HUES6 (cell line): Measurements from ENCODE around the gene IL4R.

ENCODE experiments used
- H3K27ac ChIP-seq: 2 replicates; pipeline ENCODE4 v1.7.0; 2013; ENCODE audit warnings: low read depth, mild to moderate bottlenecking, low read length, inconsistent platforms
- H3K27me3 ChIP-seq: 2 replicates; pipeline ENCODE4 v1.6.1; 2013; ENCODE audit warnings: low read length; ENCODE audit not compliant: control insufficient read depth, insufficient read depth
- H3K36me3 ChIP-seq: 2 replicates; pipeline ENCODE4 v1.6.1; 2013; ENCODE audit warnings: low read length; ENCODE audit not compliant: control insufficient read depth, insufficient read depth
- H3K4me1 ChIP-seq: 2 replicates; pipeline ENCODE4 v1.6.1; 2013; ENCODE audit warnings: low read length; ENCODE audit not compliant: control insufficient read depth, insufficient read depth
- H3K4me3 ChIP-seq: 2 replicates; pipeline ENCODE4 v1.5.1; 2013; ENCODE audit warnings: low read depth, low read length
- H3K9ac ChIP-seq: one replicate; pipeline ENCODE4 v1.6.1; 2013; ENCODE audit warnings: mild to moderate bottlenecking, low read length
- H3K9me3 ChIP-seq: 2 replicates; pipeline ENCODE4 v1.6.1; 2013; ENCODE audit warnings: low read depth, low read length; ENCODE audit not compliant: control insufficient read depth, insufficient read depth

The IL4R gene

DNA sequence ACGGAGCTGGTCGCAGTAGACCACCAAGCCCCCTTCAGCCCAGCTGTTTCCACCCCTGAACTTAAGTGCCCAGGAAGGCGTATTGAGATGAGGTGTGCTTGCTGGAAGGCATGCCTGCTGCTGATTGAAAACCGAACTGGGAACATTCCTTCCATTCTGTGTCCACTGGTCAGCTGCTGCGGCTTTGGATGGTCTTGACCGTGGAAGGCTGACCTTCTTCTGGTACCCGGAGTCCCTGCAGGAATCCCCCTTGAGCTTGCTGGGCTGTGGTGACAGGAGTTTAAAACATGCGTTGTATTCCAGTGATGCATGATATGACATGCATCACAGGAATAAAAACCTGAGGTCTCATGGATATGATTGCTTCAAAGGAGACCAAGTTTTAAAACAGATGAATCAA, 31.4 kb downstream of the IL4R start:
- Histone ChIP-seq H3K4me1 (no peaks in the 10 kb centered on the region; the same call in 1 of the 2 replicates), H3K27me3 (no peaks in the 10 kb centered on the region), H3K9me3 (no peaks in the 10 kb centered on the region), H3K4me3 (no peak overlapping the region), H3K36me3 (peaks cover 63% of the 10 kb centered on the region), H3K9ac (no peak overlapping the region), H3K27ac (no peak overlapping the region)

DNA sequence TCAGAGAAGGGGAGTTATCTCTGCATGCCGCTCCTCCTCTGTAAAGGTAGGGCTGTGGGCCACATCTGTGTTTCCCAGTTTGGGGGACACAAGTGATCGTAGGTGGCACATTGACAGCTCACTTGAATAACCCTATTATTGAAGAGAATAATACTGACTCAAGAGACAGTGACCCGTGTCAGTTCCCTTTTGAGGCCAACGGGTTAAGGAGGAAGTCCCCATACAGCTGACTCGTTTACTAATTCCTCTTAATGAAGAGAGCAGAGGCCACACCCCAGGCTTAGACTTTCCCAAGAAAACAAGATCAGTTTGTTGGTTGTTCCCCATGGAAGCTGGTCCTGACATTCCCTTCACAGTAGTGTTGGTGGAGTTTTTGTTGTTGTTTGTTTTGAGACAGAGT, 33.0 kb downstream of the IL4R start:
- no peak overlapping the region for H3K27ac ChIP-seq
- no peaks in the 10 kb centered on the region; the same call in 1 of the 2 replicates for H3K4me1 ChIP-seq
- no peak overlapping the region for H3K4me3 ChIP-seq
- H3K9ac ChIP-seq = no peak overlapping the region
- H3K36me3 ChIP-seq = peaks cover 63% of the 10 kb centered on the region
- no peaks in the 10 kb centered on the region for H3K27me3 ChIP-seq
- peaks cover 5% of the 10 kb centered on the region for H3K9me3 ChIP-seq

GRCh38 chr16:27347930-27348685, 34.3 kb downstream of the IL4R start:
- H3K9ac ChIP-seq = no peak overlapping the region
- H3K36me3 ChIP-seq = peaks cover 65% of the 10 kb centered on the region
- peaks cover 5% of the 10 kb centered on the region for H3K9me3 ChIP-seq
- H3K27me3 ChIP-seq = no peaks in the 10 kb centered on the region
- no peaks in the 10 kb centered on the region; the same call in 1 of the 2 replicates for H3K4me1 ChIP-seq
- no peak overlapping the region for H3K4me3 ChIP-seq
- H3K27ac ChIP-seq = no peak overlapping the region

DNA sequence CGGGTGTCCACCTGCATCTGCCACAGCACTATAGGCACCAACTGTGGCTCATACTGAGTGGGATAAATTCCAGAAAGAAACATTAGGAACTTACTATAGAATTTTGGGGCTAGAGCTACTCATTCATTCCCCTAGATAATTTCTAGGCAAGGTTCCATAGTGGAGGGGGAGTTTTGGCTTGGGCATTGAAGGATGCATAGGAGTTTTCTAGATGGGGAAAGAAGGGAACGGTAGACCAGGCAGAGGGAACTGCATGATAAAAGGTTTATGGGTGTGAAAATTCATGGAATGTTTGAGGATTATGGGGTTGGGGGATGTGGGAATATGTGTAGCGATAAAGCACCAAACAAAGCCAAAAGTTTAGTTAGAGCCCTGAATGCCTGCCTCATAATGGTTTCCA, 35.5 kb downstream of the IL4R start:
- Histone ChIP-seq H3K9ac (no peak overlapping the region), H3K27me3 (no peaks in the 10 kb centered on the region), H3K4me3 (no peak overlapping the region), H3K36me3 (peaks cover 70% of the 10 kb centered on the region), H3K27ac (no peak overlapping the region), H3K4me1 (no peaks in the 10 kb centered on the region; the same call in 1 of the 2 replicates), H3K9me3 (peaks cover 5% of the 10 kb centered on the region)

DNA sequence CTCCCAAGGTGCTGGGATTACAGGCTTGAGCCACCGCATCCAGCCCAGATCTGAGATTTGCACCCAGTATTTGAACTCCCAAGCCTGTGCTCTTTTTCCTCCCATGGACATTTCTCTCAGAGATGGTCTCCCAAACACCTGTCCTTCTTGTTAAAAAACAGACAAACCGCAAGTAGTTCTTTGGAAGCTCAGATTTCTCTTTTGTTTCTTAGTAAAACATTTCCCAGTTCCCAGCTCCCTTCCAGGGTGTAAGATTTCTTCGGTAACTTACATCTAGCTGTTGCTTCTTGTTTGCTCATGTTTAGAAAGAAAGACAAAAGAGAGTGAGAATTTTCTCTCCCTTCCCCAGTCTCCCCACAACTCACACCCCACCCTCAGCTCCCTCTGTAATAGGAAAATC, 36.2 kb downstream of the IL4R start:
- Histone ChIP-seq H3K27me3 (no peaks in the 10 kb centered on the region), H3K27ac (no peak overlapping the region), H3K36me3 (peaks cover 72% of the 10 kb centered on the region)

DNA sequence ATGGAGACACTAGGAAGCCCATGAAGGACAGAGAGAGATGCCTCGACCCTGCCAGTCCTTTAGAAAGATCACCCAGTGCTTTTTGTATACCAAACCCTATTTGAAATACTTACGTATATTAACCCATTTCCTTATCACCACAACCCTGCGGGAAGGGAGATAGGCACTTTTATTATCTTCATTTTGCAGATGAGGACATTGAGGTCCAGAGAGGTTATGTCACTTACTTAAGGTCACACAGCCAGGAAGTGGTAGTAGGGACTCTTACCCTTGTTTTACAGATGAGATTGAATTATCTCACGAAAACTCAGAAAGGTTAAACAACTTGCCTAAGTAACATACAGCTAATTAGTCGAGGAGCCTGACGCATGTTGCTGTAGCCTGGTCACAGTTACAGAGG, 38.2 kb downstream of the IL4R start:
- Histone ChIP-seq H3K9me3 (peaks cover 5% of the 10 kb centered on the region), H3K4me3 (no peak overlapping the region), H3K36me3 (peaks cover 72% of the 10 kb centered on the region), H3K27ac (no peak overlapping the region), H3K9ac (no peak overlapping the region), H3K4me1 (no peaks in the 10 kb centered on the region; the same call in 1 of the 2 replicates), H3K27me3 (no peaks in the 10 kb centered on the region)

More for the DNA sequence above, 36.2 kb downstream of the IL4R start:
- Histone ChIP-seq H3K9ac (no peak overlapping the region), H3K4me1 (no peaks in the 10 kb centered on the region; the same call in 1 of the 2 replicates), H3K9me3 (peaks cover 5% of the 10 kb centered on the region), H3K4me3 (no peak overlapping the region)

DNA sequence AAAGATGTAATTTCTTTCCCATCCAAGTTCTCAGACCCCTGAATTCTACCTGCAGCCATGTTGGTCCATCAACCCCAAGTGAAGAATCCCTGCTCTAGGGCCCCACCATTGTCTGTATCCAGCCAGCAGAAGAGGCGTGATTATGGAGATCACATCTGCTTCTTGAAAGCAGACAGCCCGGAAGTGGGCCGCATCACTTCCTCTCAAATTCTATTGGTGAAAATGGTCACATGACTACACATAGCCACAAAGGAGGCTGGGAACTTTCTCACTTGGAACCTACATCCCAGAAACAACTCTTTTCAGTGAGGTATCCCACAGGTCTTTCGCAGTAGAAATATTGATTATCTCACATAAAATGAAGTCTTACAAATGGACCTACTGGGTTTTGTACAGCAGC, 40.1 kb downstream of the IL4R start:
- Histone ChIP-seq H3K4me1 (no peaks in the 10 kb centered on the region; the same call in 1 of the 2 replicates), H3K9ac (no peak overlapping the region), H3K4me3 (no peak overlapping the region), H3K27me3 (no peaks in the 10 kb centered on the region), H3K9me3 (peaks cover 5% of the 10 kb centered on the region), H3K36me3 (peaks cover 70% of the 10 kb centered on the region), H3K27ac (no peak overlapping the region)

DNA sequence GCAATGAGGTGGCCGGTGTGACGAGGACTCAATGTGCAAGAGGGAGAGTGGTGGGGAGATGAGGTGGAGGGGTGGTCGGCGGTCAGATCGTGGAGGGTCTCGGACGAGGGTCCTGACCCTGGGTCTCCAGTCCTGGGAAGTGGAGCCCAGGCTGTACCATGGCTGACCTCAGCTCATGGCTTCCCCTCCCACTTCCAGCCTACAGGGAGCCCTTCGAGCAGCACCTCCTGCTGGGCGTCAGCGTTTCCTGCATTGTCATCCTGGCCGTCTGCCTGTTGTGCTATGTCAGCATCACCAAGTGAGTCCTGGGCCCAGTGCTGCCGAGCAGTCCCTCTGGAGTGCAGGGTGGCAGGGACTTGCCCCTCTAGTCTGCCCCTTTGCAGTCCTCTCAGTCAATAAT, 41.8 kb downstream of the IL4R start:
- Histone ChIP-seq H3K9ac (no peak overlapping the region), H3K4me3 (no peak overlapping the region), H3K27me3 (no peaks in the 10 kb centered on the region), H3K27ac (no peak overlapping the region), H3K36me3 (peaks cover 72% of the 10 kb centered on the region), H3K4me1 (no peaks in the 10 kb centered on the region), H3K9me3 (peaks cover 9% of the 10 kb centered on the region)

DNA sequence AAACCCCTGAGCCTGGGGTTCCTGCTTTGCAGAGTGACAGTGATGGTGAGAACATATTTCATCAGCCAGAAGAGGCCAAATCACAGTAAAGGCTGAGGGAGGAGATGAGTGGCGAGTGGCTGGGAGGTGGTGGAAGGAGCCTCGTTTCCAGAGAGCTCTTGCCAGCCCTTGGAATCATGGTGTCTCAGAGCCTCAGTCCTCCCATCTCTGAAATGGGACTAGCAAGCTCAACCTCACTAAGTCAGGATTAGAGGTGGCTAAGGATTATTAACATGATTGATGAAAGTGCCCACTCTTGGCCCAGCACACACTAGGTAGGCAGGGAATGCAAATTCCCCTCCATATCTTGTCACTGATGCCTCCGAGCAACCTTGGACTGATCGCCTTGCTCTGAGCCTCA, 43.0 kb downstream of the IL4R start:
- 0 out of 2 replicates have a peak, but pooled peaks cover 3% of the 10 kb centered on the region for H3K9me3 ChIP-seq
- H3K4me1 ChIP-seq = no peaks in the 10 kb centered on the region
- no peak overlapping the region for H3K27ac ChIP-seq
- no peaks in the 10 kb centered on the region for H3K27me3 ChIP-seq
- no peak overlapping the region for H3K4me3 ChIP-seq
- peaks cover 69% of the 10 kb centered on the region for H3K36me3 ChIP-seq
- no peak overlapping the region for H3K9ac ChIP-seq

GRCh38 chr16:27359051-27359450, 45.3 kb downstream of the IL4R start:
- Histone ChIP-seq H3K4me1 (no peaks in the 10 kb centered on the region), H3K27ac (no peak overlapping the region), H3K9ac (no peak overlapping the region), H3K36me3 (peaks cover 68% of the 10 kb centered on the region), H3K9me3 (0 out of 2 replicates have a peak, but pooled peaks cover 3% of the 10 kb centered on the region), H3K27me3 (no peaks in the 10 kb centered on the region), H3K4me3 (no peak overlapping the region)

- H3K9ac ChIP-seq = no peak overlapping the region
Observed at GRCh38 chr16:27359615-27360014, 45.8 kb downstream of the IL4R start.

More at GRCh38 chr16:27359615-27360014, 45.8 kb downstream of the IL4R start:
- H3K4me3 ChIP-seq = no peak overlapping the region
- H3K4me1 ChIP-seq = no peaks in the 10 kb centered on the region
- H3K9me3 ChIP-seq = 0 out of 2 replicates have a peak, but pooled peaks cover 3% of the 10 kb centered on the region
- peaks cover 65% of the 10 kb centered on the region for H3K36me3 ChIP-seq
- H3K27ac ChIP-seq = no peak overlapping the region
- H3K27me3 ChIP-seq = no peaks in the 10 kb centered on the region
